ENCODE data around the gene L3MBTL1.

L3MBTL1 gene

GRCh38 chr20:43563429-43563828 is 55.9 kb downstream of the L3MBTL1 start:
- no peak for TF ChIP-seq CTCF (IDR thresholded peaks at IDR 0.05; ENCODE audit: low read depth, low read length)
- DNase-seq (ENCODE audit: extremely low read depth, low read depth): no peak

GRCh38 chr20:43563991-43564390 is 56.5 kb downstream of the L3MBTL1 start:
- DNase-seq (ENCODE audit: extremely low read depth, low read depth): no peak
- no peak for TF ChIP-seq CTCF (IDR thresholded peaks at IDR 0.05; ENCODE audit: low read depth, low read length)

GRCh38 chr20:43564455-43564854 is 57.0 kb downstream of the L3MBTL1 start:
- TF ChIP-seq CTCF (IDR thresholded peaks at IDR 0.05; ENCODE audit: low read depth, low read length): no peak
- no peak for DNase-seq (ENCODE audit: extremely low read depth, low read depth)

GRCh38 chr20:43564993-43565757 is 57.7 kb downstream of the L3MBTL1 start:
- no peak for DNase-seq (ENCODE audit: extremely low read depth, low read depth)
- no peak for TF ChIP-seq CTCF (IDR thresholded peaks at IDR 0.05; ENCODE audit: low read depth, low read length)

GRCh38 chr20:43565758-43566104 is 58.2 kb downstream of the L3MBTL1 start:
- no peak for TF ChIP-seq CTCF (IDR thresholded peaks at IDR 0.05; ENCODE audit: low read depth, low read length)
- no peak for DNase-seq (ENCODE audit: extremely low read depth, low read depth)

- no peak for TF ChIP-seq CTCF (IDR thresholded peaks at IDR 0.05; ENCODE audit: low read depth, low read length)
- DNase-seq (ENCODE audit: extremely low read depth, low read depth): no peak
Measured at GRCh38 chr20:43567477-43567876, 60.0 kb downstream of the L3MBTL1 start.

- no peak for TF ChIP-seq CTCF (IDR thresholded peaks at IDR 0.05; ENCODE audit: low read depth, low read length)
- no peak for DNase-seq (ENCODE audit: extremely low read depth, low read depth)
Measured at GRCh38 chr20:43568706-43569105, 61.2 kb downstream of the L3MBTL1 start.

Measured in AG09319 (cell line).